ENCODE data around the gene OASL. TPM values are rescaled to one million over a fixed set of nuclear protein-coding genes. Genes with fewer than 3 reads are reported as not detected.
A peak's percentile ranks its signal among the peaks of the same experiment; 100 is the strongest.

The OASL gene
- total RNA-seq, 6 experiments from 2014 or later = not detected

DNA sequence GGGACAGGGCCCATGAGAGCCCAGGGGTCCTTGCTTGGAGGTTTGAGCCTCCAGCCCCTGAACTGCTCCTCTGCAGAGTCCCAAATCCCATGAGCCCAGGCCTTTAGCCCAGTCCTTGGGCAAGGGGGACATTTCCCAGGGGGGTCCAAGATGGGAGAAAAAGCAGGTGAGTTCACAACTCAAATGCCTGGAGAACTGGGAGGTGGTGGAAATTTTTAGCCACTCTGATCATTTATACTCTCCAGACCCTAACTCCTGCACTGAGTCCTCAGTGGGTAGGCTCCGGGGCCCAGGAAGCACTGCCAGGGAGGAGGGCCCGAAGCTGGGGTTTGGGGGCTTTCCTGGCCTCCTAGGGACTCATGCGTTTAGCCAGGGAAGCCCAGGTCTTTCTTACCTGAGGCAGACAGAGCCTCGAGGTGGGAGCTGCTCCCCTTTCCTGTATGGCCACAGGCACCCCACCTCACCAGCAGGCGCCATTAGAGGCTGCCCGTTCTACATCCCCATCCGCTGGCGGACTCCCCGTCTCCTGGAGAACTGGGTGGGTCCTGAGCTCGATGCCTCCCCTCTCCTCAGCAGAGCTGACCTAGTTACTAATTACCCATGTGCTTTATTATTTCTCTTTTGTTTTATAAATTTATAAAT lies 59.7 kb downstream of the OASL start:
- no peak for DNase-seq
- Mint-ChIP-seq H3K4me1 (ENCODE audit: low read depth) (no peaks in the 10 kb centered on the region), H3K27ac (no peak overlapping the region), H3K27me3 (ENCODE audit: insufficient read depth) (peaks cover 4% of the 10 kb centered on the region), H3K36me3 (ENCODE audit: low read depth) (no peaks in the 10 kb centered on the region), H3K9me3 (no peaks in the 10 kb centered on the region), H3K4me3 (no peak overlapping the region)
- TF ChIP-seq, protein P1, sequence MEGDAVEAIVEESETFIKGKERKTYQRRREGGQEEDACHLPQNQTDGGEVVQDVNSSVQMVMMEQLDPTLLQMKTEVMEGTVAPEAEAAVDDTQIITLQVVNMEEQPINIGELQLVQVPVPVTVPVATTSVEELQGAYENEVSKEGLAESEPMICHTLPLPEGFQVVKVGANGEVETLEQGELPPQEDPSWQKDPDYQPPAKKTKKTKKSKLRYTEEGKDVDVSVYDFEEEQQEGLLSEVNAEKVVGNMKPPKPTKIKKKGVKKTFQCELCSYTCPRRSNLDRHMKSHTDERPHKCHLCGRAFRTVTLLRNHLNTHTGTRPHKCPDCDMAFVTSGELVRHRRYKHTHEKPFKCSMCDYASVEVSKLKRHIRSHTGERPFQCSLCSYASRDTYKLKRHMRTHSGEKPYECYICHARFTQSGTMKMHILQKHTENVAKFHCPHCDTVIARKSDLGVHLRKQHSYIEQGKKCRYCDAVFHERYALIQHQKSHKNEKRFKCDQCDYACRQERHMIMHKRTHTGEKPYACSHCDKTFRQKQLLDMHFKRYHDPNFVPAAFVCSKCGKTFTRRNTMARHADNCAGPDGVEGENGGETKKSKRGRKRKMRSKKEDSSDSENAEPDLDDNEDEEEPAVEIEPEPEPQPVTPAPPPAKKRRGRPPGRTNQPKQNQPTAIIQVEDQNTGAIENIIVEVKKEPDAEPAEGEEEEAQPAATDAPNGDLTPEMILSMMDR (IDR thresholded peaks at IDR 0.05) = no peak

DNA sequence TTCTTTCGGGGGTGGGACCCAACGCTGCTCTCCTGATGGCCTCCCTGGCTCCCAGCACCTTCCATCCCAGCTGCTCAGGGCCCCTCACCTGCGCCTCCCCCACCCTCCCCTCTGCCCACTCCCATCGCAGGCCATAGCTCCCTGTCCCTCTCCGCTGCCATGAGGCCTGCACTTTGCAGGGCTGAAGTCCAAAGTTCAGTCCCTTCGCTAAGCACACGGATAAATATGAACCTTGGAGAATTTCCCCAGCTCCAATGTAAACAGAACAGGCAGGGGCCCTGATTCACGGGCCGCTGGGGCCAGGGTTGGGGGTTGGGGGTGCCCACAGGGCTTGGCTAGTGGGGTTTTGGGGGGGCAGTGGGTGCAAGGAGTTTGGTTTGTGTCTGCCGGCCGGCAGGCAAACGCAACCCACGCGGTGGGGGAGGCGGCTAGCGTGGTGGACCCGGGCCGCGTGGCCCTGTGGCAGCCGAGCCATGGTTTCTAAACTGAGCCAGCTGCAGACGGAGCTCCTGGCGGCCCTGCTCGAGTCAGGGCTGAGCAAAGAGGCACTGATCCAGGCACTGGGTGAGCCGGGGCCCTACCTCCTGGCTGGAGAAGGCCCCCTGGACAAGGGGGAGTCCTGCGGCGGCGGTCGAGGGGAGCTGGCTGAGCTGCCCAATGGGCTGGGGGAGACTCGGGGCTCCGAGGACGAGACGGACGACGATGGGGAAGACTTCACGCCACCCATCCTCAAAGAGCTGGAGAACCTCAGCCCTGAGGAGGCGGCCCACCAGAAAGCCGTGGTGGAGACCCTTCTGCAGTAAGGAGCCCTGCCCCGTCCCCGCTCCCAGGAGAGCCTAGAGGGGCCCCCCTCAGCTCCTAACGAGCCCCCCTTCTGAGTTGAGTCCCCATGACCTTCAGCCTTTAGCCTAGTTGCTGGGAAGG lies 60.5 kb downstream of the OASL start, which contains the start of gene HNF1A:
TSS of gene HNF1A (plus strand) at position 248 of the 924 bp plus-strand sequence. CDS start at position 474, 226 bp downstream.
- DNase-seq = no peak
- H3K27me3 Mint-ChIP-seq (ENCODE audit: insufficient read depth) = peaks cover 6% of the 10 kb centered on the region
- TF ChIP-seq, protein P1 (IDR thresholded peaks at IDR 0.05) = no peak
- no peak within 1 kb of the TSS for H3K4me3 Mint-ChIP-seq
- no peaks in the 10 kb centered on the region for H3K4me1 Mint-ChIP-seq (ENCODE audit: low read depth)
- H3K36me3 Mint-ChIP-seq (ENCODE audit: low read depth) = no peaks in the 10 kb centered on the region
- no peak within 1 kb of the TSS for H3K27ac Mint-ChIP-seq
- no peaks in the 10 kb centered on the region for H3K9me3 Mint-ChIP-seq

DNA sequence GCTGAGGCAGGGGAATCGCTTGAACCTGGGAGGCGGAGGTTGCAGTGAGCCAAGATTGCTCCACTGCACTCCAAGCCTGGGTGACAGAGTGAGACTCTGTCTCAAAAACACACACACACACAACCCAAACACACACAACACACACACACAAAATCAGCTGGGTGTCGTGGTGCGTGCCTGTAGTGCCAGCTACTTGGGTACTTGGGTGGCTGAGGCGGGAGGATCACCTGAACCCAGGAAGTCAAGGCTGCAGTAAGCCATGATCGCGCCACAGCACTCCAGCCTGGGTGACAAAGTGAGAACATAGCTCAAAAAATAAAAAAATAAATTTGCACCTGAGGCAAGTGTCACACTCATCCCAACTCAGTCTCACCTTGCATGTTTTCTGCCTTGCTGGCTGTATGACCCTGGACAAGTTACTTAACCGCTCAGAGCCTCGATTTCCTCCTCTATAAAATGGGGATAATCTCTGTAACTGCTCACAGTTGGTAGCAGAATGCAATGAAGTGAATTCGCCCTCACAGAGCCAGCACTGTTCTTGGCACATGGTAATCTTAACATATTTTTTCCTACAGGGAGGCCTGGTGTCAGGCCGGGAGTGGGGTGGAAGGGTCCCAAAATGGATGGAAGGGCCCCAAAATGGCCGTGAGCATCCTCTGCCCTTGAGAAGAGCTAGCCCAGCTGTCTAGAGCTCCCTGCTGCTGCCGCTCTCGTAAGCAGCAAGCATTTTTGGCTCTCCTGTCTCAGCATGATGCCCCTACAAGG lies 61.3 kb downstream of the OASL start:
- Mint-ChIP-seq H3K27me3 (ENCODE audit: insufficient read depth) (peaks cover 6% of the 10 kb centered on the region), H3K27ac (no peak overlapping the region), H3K4me1 (ENCODE audit: low read depth) (peaks cover 6% of the 10 kb centered on the region), H3K9me3 (no peaks in the 10 kb centered on the region), H3K36me3 (ENCODE audit: low read depth) (no peaks in the 10 kb centered on the region), H3K4me3 (no peak overlapping the region)
- TF ChIP-seq, protein P1 (IDR thresholded peaks at IDR 0.05) = no peak
- DNase-seq = no peak

DNA sequence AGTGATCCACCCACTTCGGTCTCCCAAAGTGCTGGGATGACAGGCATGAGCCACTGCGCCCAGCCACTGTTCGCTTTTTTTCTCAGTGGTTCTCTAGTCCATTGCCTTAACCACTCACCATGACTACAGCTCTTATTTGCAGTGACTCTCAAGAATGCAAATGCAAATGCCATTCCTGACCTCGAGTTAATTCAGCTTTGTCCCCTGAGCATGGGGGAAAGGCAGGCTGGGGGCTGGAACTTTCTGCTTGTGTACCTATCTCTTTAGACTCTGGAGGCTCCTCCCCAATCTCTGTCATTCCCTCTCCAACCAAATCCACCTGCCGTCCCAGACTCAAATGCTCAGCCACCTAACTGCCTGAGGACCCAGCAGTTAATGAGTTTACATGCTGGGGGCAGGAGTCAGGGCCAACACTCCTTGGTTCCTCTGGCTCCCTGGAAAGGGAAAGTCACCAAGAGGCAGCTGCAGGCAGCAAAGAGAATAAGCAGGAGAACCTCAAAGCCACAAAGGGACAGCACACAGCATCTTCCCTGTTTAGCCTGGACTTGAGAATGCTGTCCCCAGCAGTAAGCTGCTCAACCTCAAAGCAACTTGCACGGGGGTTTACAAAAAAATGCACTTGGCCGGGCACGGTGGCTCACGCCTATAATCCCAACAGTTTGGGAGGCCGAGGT lies 66.0 kb downstream of the OASL start:
- H3K4me3 Mint-ChIP-seq = no peak overlapping the region
- H3K36me3 Mint-ChIP-seq (ENCODE audit: low read depth) = no peaks in the 10 kb centered on the region
- no peak overlapping the region for H3K27ac Mint-ChIP-seq
- peaks cover 6% of the 10 kb centered on the region for H3K27me3 Mint-ChIP-seq (ENCODE audit: insufficient read depth)
- peak; percentile 6 for DNase-seq
- TF ChIP-seq, protein P1 (IDR thresholded peaks at IDR 0.05) = no peak
- no peaks in the 10 kb centered on the region for H3K9me3 Mint-ChIP-seq
- peaks cover 12% of the 10 kb centered on the region for H3K4me1 Mint-ChIP-seq (ENCODE audit: low read depth)

Data from HFFc6 (cell line).